Testis (tissue), 2 donors: ENCODE measurements around the gene NPLOC4.

Source experiments
- CTCF ChIP-seq, 3 experiments: fragments of 450-650 bp in 2 of 3; fragments of 200-600 bp in 1 of 3; sonication (generic) in 1 of 3; IDR thresholded peaks; one replicate each; pipeline ENCODE4 v1.5.1; 2016 to 2019; ENCODE audit warnings: antibody characterized with exemption in 3 of 3, mild to moderate bottlenecking in 2 of 3, moderate library complexity in 1 of 3
- POLR2A ChIP-seq: fragments of 450-650 bp; IDR thresholded peaks from one replicate; pipeline ENCODE4 v1.6.1; 2017; ENCODE audit warnings: antibody characterized with exemption, mild to moderate bottlenecking, moderate library complexity

GRCh38 chr17:81545160-81545949 is 91.6 kb downstream of the NPLOC4 start:
- no peak for TF ChIP-seq CTCF (IDR thresholded peaks at IDR 0.05)
- TF ChIP-seq POLR2A = no peak
